ENCODE data around the gene C6orf89. TPM values are rescaled to one million over a fixed set of nuclear protein-coding genes. Genes with fewer than 3 reads are reported as not detected.

C6orf89 gene
- total and polyA plus RNA-seq, 2 of the 13 experiments (the other 11 are each of a cell fraction or from before 2014, with no cell fraction given), result 22.1 to 32.2 TPM

DNA sequence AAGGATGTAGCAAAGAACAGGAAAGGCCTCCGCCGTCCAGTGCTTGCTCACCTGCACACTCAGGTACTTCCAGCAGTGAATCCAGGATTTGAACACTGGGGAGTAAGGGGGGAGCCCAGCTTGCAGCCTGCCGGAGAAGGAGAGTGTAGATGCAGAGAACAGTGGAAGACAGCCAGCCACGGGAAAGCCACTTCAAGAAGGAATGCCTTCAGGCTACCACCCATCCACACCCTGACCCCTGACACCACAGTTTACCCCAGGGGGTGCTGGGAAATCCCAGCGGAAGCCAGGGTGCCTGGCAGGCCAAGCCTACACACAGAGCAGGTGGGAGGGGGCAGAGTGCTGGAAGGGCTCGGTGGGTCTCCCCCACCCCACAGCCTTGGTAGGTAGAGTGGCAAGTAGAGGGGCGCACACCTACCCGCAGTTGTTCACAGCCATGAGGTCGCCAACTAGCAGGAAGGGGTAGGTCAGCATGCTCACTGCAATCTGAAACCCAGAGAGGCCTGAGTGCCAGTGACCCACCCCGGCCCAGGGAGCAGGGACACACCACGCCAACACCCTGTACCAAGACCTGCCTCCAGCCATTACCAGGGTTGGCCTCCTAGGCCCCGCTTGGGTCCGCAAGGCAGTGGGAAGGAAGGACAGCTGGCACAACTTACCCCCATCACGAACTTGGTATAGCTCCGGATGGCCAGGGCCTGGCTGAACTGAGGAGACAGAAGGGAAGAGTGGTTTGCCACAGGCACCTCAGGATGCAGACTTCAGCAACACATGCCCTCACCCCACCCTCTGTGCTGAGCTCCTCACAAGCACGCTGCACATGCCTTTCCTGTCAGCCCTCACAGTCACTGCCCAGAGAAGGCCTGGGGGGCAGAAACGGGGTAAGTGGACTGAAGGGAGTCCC, 84.5 kb downstream of the C6orf89 start (continued):
- TF ChIP-seq ZBTB37 (CRISPR knock-in tag; IDR thresholded peaks at IDR 0.05) (no peak), SRF (IDR thresholded peaks at IDR 0.05; ENCODE audit: low read depth, low read length) (no peak), RCOR2 (CRISPR knock-in tag; IDR thresholded peaks at IDR 0.05) (no peak), ZNF772 (CRISPR knock-in tag; IDR thresholded peaks at IDR 0.05) (no peak)

GRCh38 chr6:36970892-36971842, 85.4 kb downstream of the C6orf89 start:
- Histone ChIP-seq H3K9ac (ENCODE audit: insufficient read depth, low read depth, low read length) (no peak overlapping the region), H3K4me1 (ENCODE audit: insufficient read depth, low read length) (no peaks in the 10 kb centered on the region), H3K4me3 (replicated peaks in 1 of 3; ENCODE audit: insufficient read depth in 1 of 3, low read depth in 2 of 3, low read length in 3 of 3) (no peak overlapping the region), H2AFZ (ENCODE audit: low read length) (no peak overlapping the region), H3K27me3 (ENCODE audit: control insufficient read depth in 1 of 2, insufficient read depth in 2 of 2, low read length in 2 of 2) (no peaks in the 10 kb centered on the region), H3K27ac (ENCODE audit: extremely low read length, insufficient read depth, low read length) (no peak overlapping the region), H3K9me3 (ENCODE audit: low read length) (no peaks in the 10 kb centered on the region), H4K20me1 (ENCODE audit: insufficient read depth, low read length) (no peaks in the 10 kb centered on the region), H3K79me2 (ENCODE audit: insufficient read depth, low read length) (no peaks in the 10 kb centered on the region), H3K36me3 (replicated peaks in 1 of 2; ENCODE audit: control insufficient read depth in 1 of 2, insufficient read depth in 2 of 2, low read length in 2 of 2) (peaks cover 68 to 89% of the 10 kb centered on the region in 2 experiments), H3K4me2 (ENCODE audit: low read depth, low read length) (no peak overlapping the region)
- ATAC-seq, result no peak
- FAIRE-seq, result no peak
- 89% methylated on average over 14 of the region's 17 CpGs for WGBS (ENCODE audit: low lambda C conversion rate)
- no peak for DNase-seq (ENCODE audit: low spot score)
- in situ Hi-C loops (cut with HindIII; ENCODE audit: extremely low pct_ligation_motif_present, low pct_unique_long_range_greater_than_20kb), result no loop called here
- POLR2A ChIA-PET, result interaction anchor here (1.1 kb wide), 1 partner anchor 15 kb away, joined by 3 read pairs; the partner anchor contains the start of gene MTCH1
- intact Hi-C loops (cut with micrococcal nuclease; ENCODE audit: unreplicated experiment), result no loop called here
- CTCF ChIA-PET (ENCODE audit: low intra/inter-chr PET ratio, low total read pairs), result no interaction called here
- BruUV-seq (replicated peaks), result no TSS peak
- TF ChIP-seq, protein P1, sequence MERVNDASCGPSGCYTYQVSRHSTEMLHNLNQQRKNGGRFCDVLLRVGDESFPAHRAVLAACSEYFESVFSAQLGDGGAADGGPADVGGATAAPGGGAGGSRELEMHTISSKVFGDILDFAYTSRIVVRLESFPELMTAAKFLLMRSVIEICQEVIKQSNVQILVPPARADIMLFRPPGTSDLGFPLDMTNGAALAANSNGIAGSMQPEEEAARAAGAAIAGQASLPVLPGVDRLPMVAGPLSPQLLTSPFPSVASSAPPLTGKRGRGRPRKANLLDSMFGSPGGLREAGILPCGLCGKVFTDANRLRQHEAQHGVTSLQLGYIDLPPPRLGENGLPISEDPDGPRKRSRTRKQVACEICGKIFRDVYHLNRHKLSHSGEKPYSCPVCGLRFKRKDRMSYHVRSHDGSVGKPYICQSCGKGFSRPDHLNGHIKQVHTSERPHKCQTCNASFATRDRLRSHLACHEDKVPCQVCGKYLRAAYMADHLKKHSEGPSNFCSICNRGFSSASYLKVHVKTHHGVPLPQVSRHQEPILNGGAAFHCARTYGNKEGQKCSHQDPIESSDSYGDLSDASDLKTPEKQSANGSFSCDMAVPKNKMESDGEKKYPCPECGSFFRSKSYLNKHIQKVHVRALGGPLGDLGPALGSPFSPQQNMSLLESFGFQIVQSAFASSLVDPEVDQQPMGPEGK (CRISPR knock-in tag; IDR thresholded peaks at IDR 0.05), result no peak
- TF ChIP-seq, protein P2, sequence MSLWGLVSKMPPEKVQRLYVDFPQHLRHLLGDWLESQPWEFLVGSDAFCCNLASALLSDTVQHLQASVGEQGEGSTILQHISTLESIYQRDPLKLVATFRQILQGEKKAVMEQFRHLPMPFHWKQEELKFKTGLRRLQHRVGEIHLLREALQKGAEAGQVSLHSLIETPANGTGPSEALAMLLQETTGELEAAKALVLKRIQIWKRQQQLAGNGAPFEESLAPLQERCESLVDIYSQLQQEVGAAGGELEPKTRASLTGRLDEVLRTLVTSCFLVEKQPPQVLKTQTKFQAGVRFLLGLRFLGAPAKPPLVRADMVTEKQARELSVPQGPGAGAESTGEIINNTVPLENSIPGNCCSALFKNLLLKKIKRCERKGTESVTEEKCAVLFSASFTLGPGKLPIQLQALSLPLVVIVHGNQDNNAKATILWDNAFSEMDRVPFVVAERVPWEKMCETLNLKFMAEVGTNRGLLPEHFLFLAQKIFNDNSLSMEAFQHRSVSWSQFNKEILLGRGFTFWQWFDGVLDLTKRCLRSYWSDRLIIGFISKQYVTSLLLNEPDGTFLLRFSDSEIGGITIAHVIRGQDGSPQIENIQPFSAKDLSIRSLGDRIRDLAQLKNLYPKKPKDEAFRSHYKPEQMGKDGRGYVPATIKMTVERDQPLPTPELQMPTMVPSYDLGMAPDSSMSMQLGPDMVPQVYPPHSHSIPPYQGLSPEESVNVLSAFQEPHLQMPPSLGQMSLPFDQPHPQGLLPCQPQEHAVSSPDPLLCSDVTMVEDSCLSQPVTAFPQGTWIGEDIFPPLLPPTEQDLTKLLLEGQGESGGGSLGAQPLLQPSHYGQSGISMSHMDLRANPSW (CRISPR knock-in tag; IDR thresholded peaks at IDR 0.05; ENCODE audit: borderline replicate concordance), result no peak
- TF ChIP-seq, protein P3, sequence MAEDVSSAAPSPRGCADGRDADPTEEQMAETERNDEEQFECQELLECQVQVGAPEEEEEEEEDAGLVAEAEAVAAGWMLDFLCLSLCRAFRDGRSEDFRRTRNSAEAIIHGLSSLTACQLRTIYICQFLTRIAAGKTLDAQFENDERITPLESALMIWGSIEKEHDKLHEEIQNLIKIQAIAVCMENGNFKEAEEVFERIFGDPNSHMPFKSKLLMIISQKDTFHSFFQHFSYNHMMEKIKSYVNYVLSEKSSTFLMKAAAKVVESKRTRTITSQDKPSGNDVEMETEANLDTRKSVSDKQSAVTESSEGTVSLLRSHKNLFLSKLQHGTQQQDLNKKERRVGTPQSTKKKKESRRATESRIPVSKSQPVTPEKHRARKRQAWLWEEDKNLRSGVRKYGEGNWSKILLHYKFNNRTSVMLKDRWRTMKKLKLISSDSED (CRISPR knock-in tag; IDR thresholded peaks at IDR 0.05), result no peak
- TF ChIP-seq KLF15 (CRISPR knock-in tag; IDR thresholded peaks at IDR 0.05; ENCODE audit: borderline replicate concordance), result no peak
- TF ChIP-seq ZNF564 (CRISPR knock-in tag; IDR thresholded peaks at IDR 0.05), result no peak
- TF ChIP-seq HHEX (CRISPR knock-in tag; IDR thresholded peaks at IDR 0.05), result no peak

Data from HepG2 (cell line).